Astrocyte of the cerebellum (primary cell): ENCODE data around the gene MYBPC1.

Experiments
- DNase-seq: peaks from one replicate; pipeline ENCODE4 v3.0.0-alpha.2; 2011; ENCODE audit warnings: low read depth
- H3K4me3 ChIP-seq: 2 replicates; pipeline ENCODE4 v1.5.1; 2011; ENCODE audit warnings: mild to moderate bottlenecking, low read depth, low read length, moderate library complexity
- in situ Hi-C: cut with HindIII; loops from 2 replicates; pipeline ENCODE4 v1.10.0; 2017; ENCODE audit warnings: low sequenced_read_pairs
- TF ChIP-seq, protein P1 (sequence below): IDR thresholded peaks from 2 replicates; pipeline ENCODE4 v1.5.1; 2012; ENCODE audit warnings: low read length, low read depth, moderate library complexity, mild to moderate bottlenecking; ENCODE audit errors: missing control alignments

Gene MYBPC1

DNA sequence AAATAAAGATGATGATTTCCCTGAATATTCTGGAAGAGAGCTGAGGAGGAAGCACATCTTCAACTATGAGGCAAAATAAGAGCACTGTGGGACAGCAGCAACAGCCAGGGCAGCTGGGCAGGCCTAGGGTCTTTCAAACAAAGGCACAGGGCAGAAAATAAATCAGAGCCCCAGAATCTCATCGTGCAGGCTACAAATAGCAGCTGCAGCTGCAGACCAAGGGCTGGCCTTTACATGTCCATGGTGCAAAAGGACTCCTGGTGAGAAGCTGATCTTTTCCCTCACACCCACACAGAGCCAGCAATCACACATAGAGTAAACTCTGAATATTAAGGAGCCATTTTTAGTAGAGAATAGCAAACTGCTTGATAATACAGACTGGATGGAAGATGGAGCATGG, 13.6 kb upstream of the MYBPC1 start:
- DNase-seq = no peak
- TF ChIP-seq, protein P1, sequence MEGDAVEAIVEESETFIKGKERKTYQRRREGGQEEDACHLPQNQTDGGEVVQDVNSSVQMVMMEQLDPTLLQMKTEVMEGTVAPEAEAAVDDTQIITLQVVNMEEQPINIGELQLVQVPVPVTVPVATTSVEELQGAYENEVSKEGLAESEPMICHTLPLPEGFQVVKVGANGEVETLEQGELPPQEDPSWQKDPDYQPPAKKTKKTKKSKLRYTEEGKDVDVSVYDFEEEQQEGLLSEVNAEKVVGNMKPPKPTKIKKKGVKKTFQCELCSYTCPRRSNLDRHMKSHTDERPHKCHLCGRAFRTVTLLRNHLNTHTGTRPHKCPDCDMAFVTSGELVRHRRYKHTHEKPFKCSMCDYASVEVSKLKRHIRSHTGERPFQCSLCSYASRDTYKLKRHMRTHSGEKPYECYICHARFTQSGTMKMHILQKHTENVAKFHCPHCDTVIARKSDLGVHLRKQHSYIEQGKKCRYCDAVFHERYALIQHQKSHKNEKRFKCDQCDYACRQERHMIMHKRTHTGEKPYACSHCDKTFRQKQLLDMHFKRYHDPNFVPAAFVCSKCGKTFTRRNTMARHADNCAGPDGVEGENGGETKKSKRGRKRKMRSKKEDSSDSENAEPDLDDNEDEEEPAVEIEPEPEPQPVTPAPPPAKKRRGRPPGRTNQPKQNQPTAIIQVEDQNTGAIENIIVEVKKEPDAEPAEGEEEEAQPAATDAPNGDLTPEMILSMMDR = no peak
- H3K4me3 ChIP-seq = no peak overlapping the region
- in situ Hi-C loops = no loop called here

DNA sequence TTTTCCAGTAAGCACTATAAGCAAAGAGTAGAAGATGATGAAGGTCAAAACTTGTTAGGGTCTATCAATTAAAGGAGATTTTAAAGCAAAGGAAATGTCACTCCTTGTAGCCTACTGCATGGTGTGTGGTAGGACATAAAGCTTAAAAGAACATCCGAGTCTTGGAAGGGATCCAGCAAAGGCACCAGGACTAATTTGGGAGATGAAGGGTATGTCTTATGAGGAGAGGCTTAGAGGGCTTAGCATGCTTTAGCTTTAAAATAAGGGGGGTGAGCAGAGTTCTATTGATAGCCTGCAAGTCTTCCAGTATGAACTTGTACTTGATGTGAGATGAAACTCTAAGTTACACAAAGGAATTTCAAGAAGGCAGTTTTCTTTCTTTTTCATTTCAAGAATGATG, 11.8 kb upstream of the MYBPC1 start:
- TF ChIP-seq, protein P1 = no peak
- H3K4me3 ChIP-seq = no peak overlapping the region
- no peak for DNase-seq
- in situ Hi-C loops = no loop called here

DNA sequence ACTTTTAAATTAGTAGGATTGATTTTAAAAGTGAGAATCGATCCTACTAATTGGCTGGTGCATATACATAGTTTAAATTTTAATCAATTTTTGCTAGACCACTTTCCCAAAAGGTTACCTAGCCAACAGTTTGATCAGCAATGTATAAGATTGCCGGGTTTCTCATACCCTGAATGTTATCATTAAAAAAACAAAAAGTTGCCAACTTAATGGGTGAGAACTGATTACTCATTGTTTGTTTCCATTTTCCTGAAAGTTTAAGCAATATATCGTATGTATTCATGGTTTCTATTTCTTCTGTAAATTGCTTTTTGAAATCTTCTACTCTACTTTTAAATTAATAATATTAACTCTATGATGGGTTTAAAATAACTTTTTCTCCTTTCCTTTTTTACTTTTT, 4.4 kb upstream of the MYBPC1 start:
- no peak overlapping the region for H3K4me3 ChIP-seq
- TF ChIP-seq, protein P1 = no peak
- DNase-seq = no peak
- in situ Hi-C loops = no loop called here

DNA sequence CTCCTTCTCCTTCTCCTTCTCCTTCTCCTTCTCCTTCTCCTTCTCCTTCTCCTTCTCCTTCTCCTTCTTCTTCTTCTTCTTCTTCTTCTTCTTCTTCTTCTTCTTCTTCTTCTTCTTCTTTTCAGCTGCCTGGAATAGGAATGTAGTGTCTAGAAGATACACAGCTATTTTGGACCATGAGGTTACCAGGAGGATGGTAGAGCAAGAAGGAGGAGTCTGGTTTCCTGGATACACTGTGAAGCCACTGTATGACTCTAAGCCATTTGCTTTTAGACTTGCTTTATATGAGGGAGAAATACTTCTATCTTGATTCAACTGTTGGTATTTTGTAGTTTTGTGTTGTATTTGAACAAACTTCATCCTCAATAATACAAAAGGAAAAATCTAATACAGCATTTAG, 3.0 kb upstream of the MYBPC1 start:
- TF ChIP-seq, protein P1 = no peak
- in situ Hi-C loops = no loop called here
- no peak for DNase-seq
- no peak overlapping the region for H3K4me3 ChIP-seq

DNA sequence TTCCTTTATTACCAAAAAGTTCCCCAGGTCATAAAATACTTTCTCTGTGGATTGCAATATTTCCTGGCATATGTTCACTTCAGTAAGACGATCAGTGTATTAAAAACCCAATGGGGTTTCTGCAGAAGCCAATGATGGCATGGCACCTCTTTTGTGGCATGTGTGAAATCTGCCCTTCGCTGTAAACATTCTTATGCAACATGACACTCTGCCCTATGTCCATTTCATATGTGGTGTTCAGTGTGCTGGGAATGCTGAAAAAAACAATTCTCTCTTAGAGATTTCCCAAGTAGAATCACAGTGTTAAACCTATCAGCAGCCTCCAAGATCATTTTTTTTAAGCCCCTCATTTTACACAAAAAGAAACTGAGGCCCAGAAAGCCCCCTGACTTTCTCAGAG, 2.3 kb upstream of the MYBPC1 start:
- no peak for DNase-seq
- no peak overlapping the region for H3K4me3 ChIP-seq
- in situ Hi-C loops = no loop called here
- TF ChIP-seq, protein P1 = no peak

DNA sequence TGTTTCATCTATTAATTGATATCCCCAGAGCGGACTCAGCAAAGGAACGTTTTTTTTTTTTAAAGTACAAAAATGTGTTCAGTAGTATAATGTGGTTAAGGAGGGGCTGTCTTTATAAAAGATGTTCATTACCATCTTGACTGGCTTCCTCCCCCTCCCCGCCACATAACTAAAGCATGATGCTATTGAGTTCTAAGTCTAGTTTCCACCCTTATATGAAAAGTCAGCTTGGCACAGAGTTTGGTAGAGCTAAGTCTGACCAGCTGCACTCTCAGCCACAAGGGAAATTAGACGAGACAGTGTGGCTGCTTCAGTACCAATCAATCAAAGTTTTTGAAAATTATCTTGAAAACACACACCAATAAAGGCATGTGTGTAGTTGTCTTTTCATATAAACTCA, 1.9 kb upstream of the MYBPC1 start:
- TF ChIP-seq, protein P1 = no peak
- DNase-seq = no peak
- H3K4me3 ChIP-seq = no peak overlapping the region
- in situ Hi-C loops = no loop called here

DNA sequence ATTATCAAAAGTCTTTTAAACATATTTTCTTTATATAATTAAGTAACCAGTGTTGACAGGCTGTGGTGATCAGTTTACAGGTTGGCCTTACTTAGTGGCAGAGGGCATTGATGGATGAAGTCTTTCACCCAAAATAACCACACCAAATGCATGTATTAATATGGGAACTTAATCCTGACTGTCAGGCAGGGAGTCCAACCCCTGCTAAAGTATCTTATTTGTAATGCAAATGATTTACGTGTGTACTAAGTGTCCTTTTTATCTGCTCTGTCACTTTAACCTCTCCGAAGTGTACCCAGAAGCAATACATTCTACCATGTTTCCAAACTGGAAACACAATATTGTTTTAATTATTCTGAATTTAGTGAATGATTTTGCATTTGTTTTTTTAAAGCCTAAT, 1.4 kb downstream of the MYBPC1 start:
- H3K4me3 ChIP-seq = no peak overlapping the region
- TF ChIP-seq, protein P1 = no peak
- in situ Hi-C loops = no loop called here
- no peak for DNase-seq
